Measurements from ENCODE around the gene TLR10.

GRCh38 chr4:38743866-38744265, 38.9 kb downstream of the TLR10 start:
- TF ChIP-seq, protein P1, sequence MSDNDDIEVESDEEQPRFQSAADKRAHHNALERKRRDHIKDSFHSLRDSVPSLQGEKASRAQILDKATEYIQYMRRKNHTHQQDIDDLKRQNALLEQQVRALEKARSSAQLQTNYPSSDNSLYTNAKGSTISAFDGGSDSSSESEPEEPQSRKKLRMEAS (IDR thresholded peaks at IDR 0.05; ENCODE audit: low read depth, low read length), result no peak
- TF ChIP-seq CTCF (IDR thresholded peaks at IDR 0.05; ENCODE audit: low read depth, low read length), result no peak

Data from NB4 (cell line).